ENCODE measurements around the gene AVEN.

AVEN gene

DNA sequence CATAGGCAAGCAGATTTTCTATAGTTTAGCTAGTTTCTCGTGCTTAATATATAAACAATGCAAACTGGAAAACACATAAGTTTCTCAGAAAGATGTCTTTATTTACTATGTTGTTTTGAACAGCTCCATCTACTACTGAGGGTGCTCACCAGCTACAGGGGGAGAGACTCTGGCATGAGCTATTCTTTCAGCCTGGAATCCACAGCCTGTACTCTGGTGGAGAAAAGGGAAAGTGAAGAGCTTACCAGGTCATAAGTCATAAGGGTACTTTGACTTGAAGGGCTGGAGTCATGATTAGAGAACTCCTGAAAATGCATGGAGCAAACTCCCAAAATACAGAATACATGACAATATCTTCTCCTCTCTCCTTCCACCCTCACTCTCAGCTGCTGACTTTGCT lies 4.4 kb upstream of the AVEN start:
- no peak for TF ChIP-seq POLR2AphosphoS5 (IDR thresholded peaks at IDR 0.05; ENCODE audit: low read depth, low read length)

DNA sequence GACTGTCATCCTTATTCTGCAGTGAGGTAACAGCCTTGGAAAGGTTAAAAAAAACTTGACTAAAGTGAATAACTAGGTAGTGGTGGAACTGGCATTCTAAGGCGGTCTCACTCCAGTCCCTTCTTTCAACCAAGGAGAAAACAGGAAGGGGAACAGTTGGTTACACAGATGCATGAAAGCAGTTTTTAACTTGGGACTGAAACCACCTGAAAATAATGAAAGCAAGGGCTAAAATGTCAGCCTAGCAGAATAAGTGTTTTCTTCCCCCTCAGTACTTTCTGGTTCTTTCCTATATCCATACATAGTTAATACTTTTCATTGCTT lies 748 bp upstream of the AVEN start:
- TF ChIP-seq TAF1 (IDR thresholded peaks at IDR 0.05; ENCODE audit: borderline replicate concordance, insufficient read depth, low read length): no peak
- TF ChIP-seq FOXP2 (optimal IDR thresholded peaks at IDR 0.05; ENCODE audit: borderline replicate concordance, extremely low read depth, extremely low read length, insufficient read depth): no peak
- TF ChIP-seq POLR2AphosphoS5 (IDR thresholded peaks at IDR 0.05; ENCODE audit: low read depth, low read length): no peak
- TF ChIP-seq, protein P1, sequence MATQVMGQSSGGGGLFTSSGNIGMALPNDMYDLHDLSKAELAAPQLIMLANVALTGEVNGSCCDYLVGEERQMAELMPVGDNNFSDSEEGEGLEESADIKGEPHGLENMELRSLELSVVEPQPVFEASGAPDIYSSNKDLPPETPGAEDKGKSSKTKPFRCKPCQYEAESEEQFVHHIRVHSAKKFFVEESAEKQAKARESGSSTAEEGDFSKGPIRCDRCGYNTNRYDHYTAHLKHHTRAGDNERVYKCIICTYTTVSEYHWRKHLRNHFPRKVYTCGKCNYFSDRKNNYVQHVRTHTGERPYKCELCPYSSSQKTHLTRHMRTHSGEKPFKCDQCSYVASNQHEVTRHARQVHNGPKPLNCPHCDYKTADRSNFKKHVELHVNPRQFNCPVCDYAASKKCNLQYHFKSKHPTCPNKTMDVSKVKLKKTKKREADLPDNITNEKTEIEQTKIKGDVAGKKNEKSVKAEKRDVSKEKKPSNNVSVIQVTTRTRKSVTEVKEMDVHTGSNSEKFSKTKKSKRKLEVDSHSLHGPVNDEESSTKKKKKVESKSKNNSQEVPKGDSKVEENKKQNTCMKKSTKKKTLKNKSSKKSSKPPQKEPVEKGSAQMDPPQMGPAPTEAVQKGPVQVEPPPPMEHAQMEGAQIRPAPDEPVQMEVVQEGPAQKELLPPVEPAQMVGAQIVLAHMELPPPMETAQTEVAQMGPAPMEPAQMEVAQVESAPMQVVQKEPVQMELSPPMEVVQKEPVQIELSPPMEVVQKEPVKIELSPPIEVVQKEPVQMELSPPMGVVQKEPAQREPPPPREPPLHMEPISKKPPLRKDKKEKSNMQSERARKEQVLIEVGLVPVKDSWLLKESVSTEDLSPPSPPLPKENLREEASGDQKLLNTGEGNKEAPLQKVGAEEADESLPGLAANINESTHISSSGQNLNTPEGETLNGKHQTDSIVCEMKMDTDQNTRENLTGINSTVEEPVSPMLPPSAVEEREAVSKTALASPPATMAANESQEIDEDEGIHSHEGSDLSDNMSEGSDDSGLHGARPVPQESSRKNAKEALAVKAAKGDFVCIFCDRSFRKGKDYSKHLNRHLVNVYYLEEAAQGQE (IDR thresholded peaks at IDR 0.05; ENCODE audit: insufficient read depth in 1 of 2, low read depth in 2 of 2, low read length in 2 of 2): no peak
- no peak for TF ChIP-seq SIN3A (IDR thresholded peaks at IDR 0.05; ENCODE audit: borderline replicate concordance, insufficient read depth, low read length)

GRCh38 chr15:34038023-34038870 lies 757 bp downstream of the AVEN start:
- peak; percentile 27 for TF ChIP-seq FOXP2 (optimal IDR thresholded peaks at IDR 0.05; ENCODE audit: borderline replicate concordance, extremely low read depth, extremely low read length, insufficient read depth)
- peak; percentile 80 for TF ChIP-seq POLR2AphosphoS5 (IDR thresholded peaks at IDR 0.05; ENCODE audit: low read depth, low read length)
- peak; percentile 79; the same call in 1 of the 2 replicates for TF ChIP-seq TAF1 (IDR thresholded peaks at IDR 0.05; ENCODE audit: borderline replicate concordance, insufficient read depth, low read length)
- TF ChIP-seq, protein P1 (IDR thresholded peaks at IDR 0.05; ENCODE audit: insufficient read depth in 1 of 2, low read depth in 2 of 2, low read length in 2 of 2): no peak; a peak in 1 of 4 replicates

- no peak for TF ChIP-seq TAF1 (IDR thresholded peaks at IDR 0.05; ENCODE audit: borderline replicate concordance, insufficient read depth, low read length)
- TF ChIP-seq, protein P1 (IDR thresholded peaks at IDR 0.05; ENCODE audit: insufficient read depth in 1 of 2, low read depth in 2 of 2, low read length in 2 of 2): no peak
These were observed 6.8 kb downstream of the AVEN start for GRCh38 chr15:34031987-34032760.

DNA sequence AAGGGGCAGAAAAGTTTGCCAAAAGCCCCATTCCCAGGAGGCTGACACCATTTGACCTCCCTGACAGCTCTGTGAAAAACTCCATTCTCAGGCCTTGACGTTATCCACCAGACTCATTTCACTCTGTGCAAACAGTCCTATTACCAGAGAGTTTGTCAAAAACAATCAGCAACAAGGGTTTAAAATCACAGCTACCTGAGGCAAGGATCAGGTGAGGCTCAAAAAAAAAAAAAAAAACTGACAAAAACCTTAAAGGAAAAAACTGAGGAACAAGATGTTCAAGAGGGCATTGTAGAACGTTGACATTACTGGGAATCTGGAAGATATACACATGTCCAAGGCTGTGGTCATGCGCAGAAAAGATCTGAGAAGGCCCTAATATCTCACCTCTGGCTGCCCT lies 11.4 kb downstream of the AVEN start:
- TF ChIP-seq POLR2AphosphoS5 (IDR thresholded peaks at IDR 0.05; ENCODE audit: low read depth, low read length) (no peak), SIN3A (IDR thresholded peaks at IDR 0.05; ENCODE audit: borderline replicate concordance, insufficient read depth, low read length) (no peak), TAF1 (IDR thresholded peaks at IDR 0.05; ENCODE audit: borderline replicate concordance, insufficient read depth, low read length) (no peak), FOXP2 (optimal IDR thresholded peaks at IDR 0.05; ENCODE audit: borderline replicate concordance, extremely low read depth, extremely low read length, insufficient read depth) (no peak)
- TF ChIP-seq, protein P1 (IDR thresholded peaks at IDR 0.05; ENCODE audit: insufficient read depth in 1 of 2, low read depth in 2 of 2, low read length in 2 of 2): no peak

All from PFSK-1 (cell line).